ENCODE measurements around the gene VANGL1.

DNA sequence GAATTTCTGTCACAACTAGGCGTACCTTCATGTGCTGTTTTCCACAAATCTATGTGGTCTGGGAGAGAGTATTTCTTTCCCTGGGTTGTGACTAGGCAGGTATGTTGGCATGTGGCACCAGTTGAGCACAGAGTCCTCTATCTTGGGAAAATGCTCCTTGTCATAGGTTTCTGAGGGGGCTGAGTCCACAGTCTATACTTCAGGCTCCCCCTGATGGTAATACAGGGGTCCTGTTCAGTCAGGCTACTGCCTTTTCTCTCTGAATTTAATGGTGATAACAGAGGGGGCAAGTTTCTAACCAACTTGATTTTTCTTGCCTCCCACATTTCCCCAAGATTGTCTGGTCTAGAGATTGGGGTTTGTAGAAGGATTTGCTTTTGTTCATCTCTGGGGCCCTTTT is 35.8 kb downstream of the VANGL1 start:
- TF ChIP-seq, protein P1, sequence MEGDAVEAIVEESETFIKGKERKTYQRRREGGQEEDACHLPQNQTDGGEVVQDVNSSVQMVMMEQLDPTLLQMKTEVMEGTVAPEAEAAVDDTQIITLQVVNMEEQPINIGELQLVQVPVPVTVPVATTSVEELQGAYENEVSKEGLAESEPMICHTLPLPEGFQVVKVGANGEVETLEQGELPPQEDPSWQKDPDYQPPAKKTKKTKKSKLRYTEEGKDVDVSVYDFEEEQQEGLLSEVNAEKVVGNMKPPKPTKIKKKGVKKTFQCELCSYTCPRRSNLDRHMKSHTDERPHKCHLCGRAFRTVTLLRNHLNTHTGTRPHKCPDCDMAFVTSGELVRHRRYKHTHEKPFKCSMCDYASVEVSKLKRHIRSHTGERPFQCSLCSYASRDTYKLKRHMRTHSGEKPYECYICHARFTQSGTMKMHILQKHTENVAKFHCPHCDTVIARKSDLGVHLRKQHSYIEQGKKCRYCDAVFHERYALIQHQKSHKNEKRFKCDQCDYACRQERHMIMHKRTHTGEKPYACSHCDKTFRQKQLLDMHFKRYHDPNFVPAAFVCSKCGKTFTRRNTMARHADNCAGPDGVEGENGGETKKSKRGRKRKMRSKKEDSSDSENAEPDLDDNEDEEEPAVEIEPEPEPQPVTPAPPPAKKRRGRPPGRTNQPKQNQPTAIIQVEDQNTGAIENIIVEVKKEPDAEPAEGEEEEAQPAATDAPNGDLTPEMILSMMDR (IDR thresholded peaks at IDR 0.05) = no peak
- no peak for TF ChIP-seq POLR2A (IDR thresholded peaks at IDR 0.05)
